ENCODE data around the gene EIF4G3.

DNA sequence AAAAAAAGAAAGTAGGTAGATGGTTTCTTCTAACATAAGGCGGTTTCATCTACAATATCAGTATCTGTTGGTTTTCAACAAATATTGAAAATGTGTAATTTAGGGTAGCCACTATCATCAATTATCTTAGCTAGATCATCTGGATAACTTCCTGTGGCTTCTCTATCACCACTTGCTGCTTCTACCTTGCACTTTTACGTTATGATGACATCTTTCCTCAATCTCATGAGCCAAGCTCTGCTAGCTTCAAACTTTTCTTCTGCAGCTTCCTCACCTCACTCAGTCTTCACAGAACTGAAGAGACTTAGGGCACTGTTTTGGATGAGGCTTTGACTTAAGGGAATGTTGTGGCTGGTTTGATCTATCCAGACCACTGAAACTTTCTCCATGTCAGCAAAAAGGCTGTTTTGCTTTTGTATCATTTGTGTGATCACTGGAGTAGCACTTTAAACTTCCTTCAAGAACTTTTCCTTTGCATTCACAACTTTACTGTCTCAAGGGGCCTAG lies 244.7 kb downstream of the EIF4G3 start:
- TF ChIP-seq ZFX (IDR thresholded peaks at IDR 0.05): no peak
- TF ChIP-seq, protein P1, sequence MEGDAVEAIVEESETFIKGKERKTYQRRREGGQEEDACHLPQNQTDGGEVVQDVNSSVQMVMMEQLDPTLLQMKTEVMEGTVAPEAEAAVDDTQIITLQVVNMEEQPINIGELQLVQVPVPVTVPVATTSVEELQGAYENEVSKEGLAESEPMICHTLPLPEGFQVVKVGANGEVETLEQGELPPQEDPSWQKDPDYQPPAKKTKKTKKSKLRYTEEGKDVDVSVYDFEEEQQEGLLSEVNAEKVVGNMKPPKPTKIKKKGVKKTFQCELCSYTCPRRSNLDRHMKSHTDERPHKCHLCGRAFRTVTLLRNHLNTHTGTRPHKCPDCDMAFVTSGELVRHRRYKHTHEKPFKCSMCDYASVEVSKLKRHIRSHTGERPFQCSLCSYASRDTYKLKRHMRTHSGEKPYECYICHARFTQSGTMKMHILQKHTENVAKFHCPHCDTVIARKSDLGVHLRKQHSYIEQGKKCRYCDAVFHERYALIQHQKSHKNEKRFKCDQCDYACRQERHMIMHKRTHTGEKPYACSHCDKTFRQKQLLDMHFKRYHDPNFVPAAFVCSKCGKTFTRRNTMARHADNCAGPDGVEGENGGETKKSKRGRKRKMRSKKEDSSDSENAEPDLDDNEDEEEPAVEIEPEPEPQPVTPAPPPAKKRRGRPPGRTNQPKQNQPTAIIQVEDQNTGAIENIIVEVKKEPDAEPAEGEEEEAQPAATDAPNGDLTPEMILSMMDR (conservative IDR thresholded peaks at IDR 0.05): no peak

Measured in C4-2B (cell line).